ENCODE results near the gene NFKB2.

The NFKB2 gene

DNA sequence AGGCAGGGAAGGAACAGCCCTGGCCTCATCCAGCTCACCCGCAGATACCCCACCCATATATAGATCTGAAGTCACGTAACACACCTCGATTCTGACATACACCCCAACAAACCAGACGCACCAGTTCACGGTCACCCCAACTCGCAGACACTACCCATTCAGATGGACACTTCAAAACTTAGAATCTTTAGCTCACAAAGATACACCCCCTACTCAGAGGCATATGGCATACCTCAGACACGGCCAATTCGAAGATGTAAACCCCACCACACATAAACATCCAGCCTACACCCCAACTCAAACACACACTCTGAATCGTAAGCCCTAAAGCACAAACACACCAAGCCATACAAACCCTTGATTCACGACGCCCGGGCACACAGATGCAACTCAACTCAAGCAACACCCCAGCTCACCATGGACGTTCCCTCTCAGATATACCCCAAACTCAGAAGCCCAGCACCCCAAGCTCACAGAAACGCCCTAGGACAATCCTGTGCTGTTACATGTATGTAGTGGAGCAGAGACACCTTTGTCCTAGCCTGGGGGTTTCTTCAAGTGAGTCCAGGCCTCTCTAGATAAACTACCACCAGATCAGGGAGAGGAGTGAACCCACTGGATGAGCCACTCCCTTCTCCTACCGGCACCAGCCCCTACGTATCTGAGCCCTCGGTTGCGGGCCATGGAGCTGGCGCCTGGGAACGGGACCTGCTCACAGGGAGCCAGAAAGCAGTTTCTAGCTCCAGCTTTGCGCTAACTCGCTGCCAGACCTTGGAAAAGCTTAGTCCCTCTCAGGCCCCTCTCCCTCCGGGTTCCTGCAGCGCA lies 14.3 kb downstream of the NFKB2 start:
- TF ChIP-seq, protein P1, sequence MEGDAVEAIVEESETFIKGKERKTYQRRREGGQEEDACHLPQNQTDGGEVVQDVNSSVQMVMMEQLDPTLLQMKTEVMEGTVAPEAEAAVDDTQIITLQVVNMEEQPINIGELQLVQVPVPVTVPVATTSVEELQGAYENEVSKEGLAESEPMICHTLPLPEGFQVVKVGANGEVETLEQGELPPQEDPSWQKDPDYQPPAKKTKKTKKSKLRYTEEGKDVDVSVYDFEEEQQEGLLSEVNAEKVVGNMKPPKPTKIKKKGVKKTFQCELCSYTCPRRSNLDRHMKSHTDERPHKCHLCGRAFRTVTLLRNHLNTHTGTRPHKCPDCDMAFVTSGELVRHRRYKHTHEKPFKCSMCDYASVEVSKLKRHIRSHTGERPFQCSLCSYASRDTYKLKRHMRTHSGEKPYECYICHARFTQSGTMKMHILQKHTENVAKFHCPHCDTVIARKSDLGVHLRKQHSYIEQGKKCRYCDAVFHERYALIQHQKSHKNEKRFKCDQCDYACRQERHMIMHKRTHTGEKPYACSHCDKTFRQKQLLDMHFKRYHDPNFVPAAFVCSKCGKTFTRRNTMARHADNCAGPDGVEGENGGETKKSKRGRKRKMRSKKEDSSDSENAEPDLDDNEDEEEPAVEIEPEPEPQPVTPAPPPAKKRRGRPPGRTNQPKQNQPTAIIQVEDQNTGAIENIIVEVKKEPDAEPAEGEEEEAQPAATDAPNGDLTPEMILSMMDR (IDR thresholded peaks at IDR 0.05; ENCODE audit: extremely low read depth, missing control alignments) = no peak
- DNase-seq (ENCODE audit: low spot score) = peak; percentile 39

DNA sequence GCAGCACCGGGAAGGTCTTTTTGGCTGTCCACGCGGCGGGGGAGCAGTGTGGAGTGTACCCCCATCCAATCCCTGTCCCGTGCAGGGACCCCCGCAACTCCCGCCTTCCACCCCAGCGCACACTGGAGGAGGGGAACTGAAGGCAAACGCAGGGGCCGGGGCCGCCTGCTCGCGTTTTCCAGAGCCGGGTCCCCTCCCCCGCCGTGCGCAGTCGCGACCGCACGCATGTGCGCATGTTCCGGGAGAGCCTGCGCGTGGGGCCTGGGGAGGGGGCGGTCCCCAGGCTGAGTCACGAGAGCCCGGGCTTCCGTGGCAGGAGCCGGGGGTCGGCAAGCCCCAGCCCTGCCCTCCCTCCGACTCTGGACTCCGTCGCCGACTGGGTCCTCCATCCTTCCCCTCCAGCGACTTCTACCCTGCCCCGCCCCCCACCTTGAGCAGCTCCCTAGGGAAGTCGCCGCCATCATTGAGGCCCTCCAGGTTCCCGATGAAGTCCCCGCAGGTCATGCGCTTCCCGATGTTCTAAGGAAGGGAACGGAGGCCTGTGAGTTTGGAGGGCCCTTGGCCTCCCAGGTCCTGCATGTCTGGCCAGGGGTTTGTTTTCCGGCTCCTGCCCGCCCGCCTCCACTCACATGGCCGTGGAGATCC lies 15.0 kb downstream of the NFKB2 start:
- TF ChIP-seq, protein P1 (IDR thresholded peaks at IDR 0.05; ENCODE audit: extremely low read depth, missing control alignments) = no peak
- DNase-seq (ENCODE audit: low spot score) = peak; percentile 40

DNA sequence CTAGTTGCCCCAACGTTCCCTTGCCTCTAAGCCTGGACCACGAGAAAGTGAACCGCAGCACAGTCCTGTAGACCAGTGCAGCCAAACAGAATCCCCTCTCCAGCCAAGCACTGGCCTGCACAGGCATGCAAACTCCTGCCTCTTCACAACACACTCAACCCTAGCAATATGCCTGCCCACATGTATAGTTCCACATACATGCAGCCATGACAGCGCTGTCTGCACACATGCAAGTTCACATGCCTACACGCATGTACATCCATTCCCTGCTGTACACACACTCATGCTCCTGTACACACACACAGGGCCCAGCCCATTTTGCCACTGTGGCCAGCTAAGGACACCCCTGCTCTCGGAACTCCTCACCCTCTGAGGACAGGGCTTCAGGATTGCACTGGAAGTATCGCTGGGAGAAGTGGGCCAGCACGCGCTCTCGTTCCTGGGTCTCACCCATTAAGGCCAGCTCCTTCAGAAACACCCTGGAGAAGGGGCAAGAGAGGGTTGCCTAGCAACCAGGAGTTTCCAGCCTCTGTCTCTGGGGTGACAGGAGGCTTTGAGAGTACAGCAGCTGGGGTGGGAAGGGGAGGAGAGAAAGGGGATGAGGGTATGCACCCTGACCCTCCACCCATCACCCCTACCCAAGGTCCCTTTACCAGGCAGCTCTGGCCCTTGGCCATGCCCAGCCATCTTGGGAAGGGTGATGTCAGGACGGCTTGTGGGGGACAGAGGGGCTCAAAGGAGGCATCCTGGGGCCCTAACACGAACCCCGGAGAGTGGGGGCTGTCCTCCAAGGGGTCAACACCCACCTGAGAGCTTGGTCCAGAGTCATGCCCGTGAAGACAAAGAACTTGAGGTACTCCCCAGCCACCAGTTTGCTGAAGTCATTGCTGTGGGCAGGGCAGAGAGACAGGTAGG lies 16.1 kb downstream of the NFKB2 start:
- no peak for DNase-seq (ENCODE audit: low spot score)
- TF ChIP-seq, protein P1 (IDR thresholded peaks at IDR 0.05; ENCODE audit: extremely low read depth, missing control alignments) = no peak

DNA sequence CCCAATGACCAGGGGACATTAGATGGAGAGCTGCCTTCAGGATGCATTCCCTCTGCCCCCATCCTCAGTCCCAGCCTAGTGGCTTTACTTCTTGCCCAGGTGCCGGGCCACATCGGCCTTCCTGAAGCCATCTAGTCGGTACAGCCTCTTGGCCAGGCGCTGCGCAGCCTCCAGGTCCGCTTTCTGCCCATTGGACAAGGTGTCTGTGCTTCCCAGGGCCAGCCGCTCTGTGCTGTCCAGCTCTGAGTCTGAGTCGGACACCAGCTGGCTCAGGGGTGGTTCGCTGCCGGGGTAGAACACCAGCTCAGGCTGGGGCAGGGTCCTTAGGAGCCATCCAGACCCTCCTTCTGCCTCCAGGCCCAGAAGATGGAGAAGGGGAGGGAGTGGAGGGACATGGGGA lies 16.8 kb downstream of the NFKB2 start:
- TF ChIP-seq, protein P1 (IDR thresholded peaks at IDR 0.05; ENCODE audit: extremely low read depth, missing control alignments) = no peak
- DNase-seq (ENCODE audit: low spot score) = no peak

DNA sequence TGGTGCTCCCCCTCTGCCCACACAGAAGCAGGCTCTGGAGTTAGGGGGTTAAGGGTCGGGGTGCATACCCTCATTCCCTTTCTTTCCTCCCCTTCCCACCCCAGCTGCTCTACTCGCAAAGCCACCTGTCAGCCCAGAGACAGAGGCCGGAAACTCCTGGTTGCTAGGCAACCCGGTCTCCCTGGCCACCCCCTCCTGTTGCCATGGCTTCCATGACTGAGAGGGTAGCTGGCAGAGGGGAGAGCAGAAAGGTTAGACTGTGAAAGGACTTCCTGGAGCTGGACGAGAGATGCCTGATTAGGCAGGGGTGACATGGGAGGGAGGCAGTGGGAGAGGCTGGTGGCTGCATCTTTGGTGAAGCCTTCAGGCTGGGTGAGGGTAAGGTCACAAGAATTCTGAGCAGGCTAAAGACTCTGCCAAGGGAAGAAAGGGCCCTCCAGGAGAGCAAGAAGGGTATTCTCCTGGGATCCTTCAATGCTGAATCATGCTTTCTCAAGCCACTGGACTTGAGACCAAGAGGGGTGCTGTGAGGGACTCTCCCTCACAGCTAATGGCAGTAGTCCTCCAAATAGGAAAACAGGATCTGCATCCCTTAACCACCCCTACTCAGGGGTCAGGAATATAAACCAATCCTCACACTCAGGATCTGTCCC lies 17.7 kb downstream of the NFKB2 start:
- peak; percentile 80 for DNase-seq (ENCODE audit: low spot score)

DNA sequence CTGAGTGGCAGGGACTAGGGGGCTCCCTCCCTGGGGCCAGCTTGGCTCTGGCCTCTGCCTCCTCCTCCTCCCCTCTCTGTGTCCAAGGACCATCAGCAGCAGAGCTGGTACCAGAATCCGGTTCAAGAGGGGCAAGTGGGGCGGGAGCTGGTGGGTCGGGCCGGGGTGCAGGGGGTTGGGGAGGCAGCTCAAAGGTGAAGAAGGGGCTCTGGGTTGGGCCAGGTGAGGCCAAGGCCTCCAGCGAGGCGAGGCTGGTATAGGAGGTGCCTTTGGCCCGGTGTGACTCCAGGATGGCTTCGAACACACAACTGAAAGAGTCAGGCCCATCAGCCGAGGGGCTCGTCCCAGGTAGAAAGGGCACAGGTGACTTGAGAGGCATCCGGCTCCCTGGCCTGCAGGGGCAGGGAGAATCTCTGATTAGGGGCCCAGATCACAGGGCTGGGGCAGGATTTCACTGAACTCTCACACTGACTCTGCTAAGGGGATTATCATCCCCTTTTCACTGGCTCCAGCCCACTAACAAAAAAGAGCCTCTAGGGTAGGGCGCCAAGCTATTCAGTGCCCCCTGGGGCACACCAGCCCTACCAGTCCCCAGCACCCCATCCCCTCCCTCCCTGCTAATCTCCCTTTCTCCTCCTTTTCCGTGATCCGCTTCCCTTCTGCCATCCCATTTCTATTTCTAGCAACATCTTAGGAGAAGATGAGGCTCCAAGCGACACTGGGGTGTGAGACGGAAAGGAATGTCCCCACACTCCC lies 18.5 kb downstream of the NFKB2 start:
- DNase-seq (ENCODE audit: low spot score) = no peak
- TF ChIP-seq, protein P1 (IDR thresholded peaks at IDR 0.05; ENCODE audit: extremely low read depth, missing control alignments) = no peak

More for the DNA sequence above, 17.7 kb downstream of the NFKB2 start:
- TF ChIP-seq, protein P1 (IDR thresholded peaks at IDR 0.05; ENCODE audit: extremely low read depth, missing control alignments) = no peak
